Hindlimb muscle (tissue), 1 donor: Measurements from ENCODE around the gene ZFAND2B. TPM values are rescaled to one million over a fixed set of nuclear protein-coding genes. Genes with fewer than 3 reads are reported as not detected.

ENCODE experiments used
- DNase-seq: peaks from one replicate; pipeline ENCODE4 v3.0.0-alpha.2; 2013
- polyA plus RNA-seq: library from polyadenylated mRNA; unstranded; fragments of 120-200 nt; gene quantifications from one replicate; pipeline ENCODE4 v1.2.1, GENCODE V29; 2013; ENCODE audit not compliant: insufficient read length

Gene ZFAND2B
- polyA plus RNA-seq, 1 donor: 21.4 TPM

GRCh38 chr2:219220652-219221402 is 14.2 kb downstream of the ZFAND2B start:
- no peak for DNase-seq

GRCh38 chr2:219221957-219222518 is 15.5 kb downstream of the ZFAND2B start:
- no peak for DNase-seq

GRCh38 chr2:219223831-219224610 is 17.4 kb downstream of the ZFAND2B start:
- DNase-seq: no peak

- DNase-seq: no peak
Observed at GRCh38 chr2:219225350-219225749, 18.8 kb downstream of the ZFAND2B start.

- DNase-seq: no peak
Observed at GRCh38 chr2:219228041-219228910, 21.7 kb downstream of the ZFAND2B start.

GRCh38 chr2:219228911-219229304 is 22.3 kb downstream of the ZFAND2B start:
- DNase-seq: no peak

- peak; percentile 97 for DNase-seq
Observed at GRCh38 chr2:219229305-219230058, 22.9 kb downstream of the ZFAND2B start, which contains the start of the genes ANKZF1 and ATG9A. TSS of gene ANKZF1 (plus strand) at chr2:219229806. CDS start at chr2:219230258, 452 bp downstream. TSS of gene ATG9A (minus strand) at chr2:219229636. CDS start at chr2:219228024, 1,612 bp downstream.

- DNase-seq: no peak
Observed at GRCh38 chr2:219230059-219230540, 23.5 kb downstream of the ZFAND2B start.

GRCh38 chr2:219234331-219234730 is 27.7 kb downstream of the ZFAND2B start:
- DNase-seq: no peak

GRCh38 chr2:219243291-219243761 is 36.7 kb downstream of the ZFAND2B start:
- no peak for DNase-seq

GRCh38 chr2:219244789-219245147 is 38.2 kb downstream of the ZFAND2B start:
- no peak for DNase-seq

GRCh38 chr2:219245148-219245898 is 38.7 kb downstream of the ZFAND2B start, which contains the start of the genes GLB1L and STK16:
TSS of gene GLB1L (minus strand) at chr2:219245444. CDS start at chr2:219243573, 1,871 bp downstream.
TSS of gene STK16 (plus strand) at chr2:219245479. CDS start at chr2:219246000, 521 bp downstream.
- peak; percentile 94 for DNase-seq

GRCh38 chr2:219245899-219246230 is 39.3 kb downstream of the ZFAND2B start:
- DNase-seq: no peak

GRCh38 chr2:219246559-219246958 is 40.0 kb downstream of the ZFAND2B start:
- no peak for DNase-seq

- no peak for DNase-seq
Observed at GRCh38 chr2:219247678-219248642, 41.4 kb downstream of the ZFAND2B start.

- no peak for DNase-seq
Observed at GRCh38 chr2:219248845-219249202, 42.2 kb downstream of the ZFAND2B start.

- DNase-seq: no peak
Observed at GRCh38 chr2:219249203-219249980, 42.8 kb downstream of the ZFAND2B start.

GRCh38 chr2:219250049-219250781 is 43.6 kb downstream of the ZFAND2B start:
- no peak for DNase-seq
